Endothelial cell of umbilical vein (primary cell): ENCODE data around the gene CACNA2D3. TPM values are rescaled to one million over a fixed set of nuclear protein-coding genes. Genes with fewer than 3 reads are reported as not detected.

Source experiments
- BruUV-seq: library from RNA; stranded (reverse); fragments of 400-500 nt; replicated peaks from 2 replicates; lab custom pipeline; 2021; lab: Mats Ljungman, UMichigan
- CTCF ChIA-PET: fragments of 300-600, 350-600 bp; sonication (Branson Sonifier 250); formaldehyde crosslinking; loops from one replicate; lab custom pipeline; 2021; ENCODE audit warnings: antibody characterized with exemption, inconsistent platforms; lab: Charles Lee
- POLR2A ChIA-PET: fragments of 300-600, 350-600 bp; sonication (Branson Sonifier 250); formaldehyde crosslinking; loops from one replicate; lab custom pipeline; 2021; ENCODE audit warnings: antibody characterized with exemption, inconsistent platforms; lab: Charles Lee
- DNase-seq: peaks from one replicate; pipeline ENCODE4 v3.0.0-alpha.2; 2011; ENCODE audit warnings: low read depth, low spot score
- FAIRE-seq: peaks from 2 replicates; lab custom pipeline; 2011; peaks lifted over from hg19 to GRCh38; lab: Jason Lieb, UNC
- H2AFZ ChIP-seq: 2 replicates; pipeline ENCODE4 v1.6.0; 2012; ENCODE audit warnings: low read depth, low read length, control low read depth, inconsistent platforms
- H3K27ac ChIP-seq: 2 replicates; pipeline ENCODE4 v1.5.1; 2011; ENCODE audit warnings: low read depth, mild to moderate bottlenecking, control low read depth, low read length, moderate library complexity; ENCODE audit not compliant: insufficient read depth
- H3K27me3 ChIP-seq, 2 experiments: 2 replicates each; pipeline versions ENCODE4 v1.6.0 to v1.6.1; 2011; ENCODE audit warnings: low read length in 2 of 2, mixed read lengths in 1 of 2; ENCODE audit not compliant: control insufficient read depth in 2 of 2, insufficient read depth in 2 of 2
- H3K36me3 ChIP-seq, 2 experiments: 2 replicates in 1 of 2; 3 replicates in 1 of 2; pipeline ENCODE4 v1.5.1; 2011; ENCODE audit warnings: low read length in 2 of 2, mild to moderate bottlenecking in 1 of 2, moderate library complexity in 1 of 2; ENCODE audit not compliant: control insufficient read depth in 2 of 2, insufficient read depth in 2 of 2; ENCODE audit errors: extremely low read depth in 1 of 2
- H3K4me1 ChIP-seq: 3 replicates; pipeline ENCODE4 v1.5.1; 2011; ENCODE audit warnings: mild to moderate bottlenecking, low read length; ENCODE audit not compliant: control insufficient read depth, insufficient read depth; ENCODE audit errors: extremely low read depth
- H3K4me2 ChIP-seq: 2 replicates; pipeline ENCODE4 v1.6.1; 2011; ENCODE audit warnings: low read length, control low read depth, mixed read lengths; ENCODE audit not compliant: insufficient read depth
- H3K4me3 ChIP-seq, 3 experiments: fragments of 200-600 bp in 1 of 3; sonication (generic), shearing (Covaris generic) in 1 of 3; replicated peaks in 1 of 3; 2 replicates each; pipeline ENCODE4 v1.5.1; 2011 to 2016; ENCODE audit warnings: control low read depth in 3 of 3, low read length in 3 of 3, mild to moderate bottlenecking in 2 of 3, inconsistent platforms in 1 of 3, low read depth in 1 of 3, moderate library complexity in 1 of 3; ENCODE audit not compliant: insufficient read depth in 1 of 3
- H3K79me2 ChIP-seq: 2 replicates; pipeline ENCODE4 v1.6.0; 2012; ENCODE audit warnings: low read length, inconsistent platforms; ENCODE audit not compliant: control insufficient read depth, insufficient read depth
- H3K9ac ChIP-seq: replicated peaks from 2 replicates; pipeline ENCODE3; 2011; ENCODE audit warnings: low read length, control low read depth; ENCODE audit not compliant: insufficient read depth; ENCODE audit errors: extremely low read depth
- H3K9me1 ChIP-seq: replicated peaks from 3 replicates; pipeline ENCODE4 v1.6.0; 2011; ENCODE audit warnings: mild to moderate bottlenecking, low read length; ENCODE audit not compliant: control insufficient read depth, insufficient read depth; ENCODE audit errors: extremely low read depth
- H3K9me3 ChIP-seq: replicated peaks from 2 replicates; pipeline ENCODE4 v1.5.1; 2012; ENCODE audit warnings: low read length, inconsistent platforms; ENCODE audit not compliant: control insufficient read depth, insufficient read depth
- H4K20me1 ChIP-seq: replicated peaks from 2 replicates; pipeline ENCODE3; 2011; ENCODE audit warnings: mild to moderate bottlenecking, low read length; ENCODE audit not compliant: control insufficient read depth, insufficient read depth; ENCODE audit errors: extremely low read depth
- EZH2 ChIP-seq: IDR thresholded peaks from 2 replicates; pipeline ENCODE4 v1.6.1; 2012; ENCODE audit warnings: borderline replicate concordance, low read depth, mild to moderate bottlenecking, moderate library complexity, low read length, inconsistent platforms; ENCODE audit not compliant: severe bottlenecking
- FOS ChIP-seq: IDR thresholded peaks from 2 replicates; pipeline ENCODE4 v1.6.1; 2011; ENCODE audit warnings: mild to moderate bottlenecking, low read length, moderate library complexity, borderline replicate concordance; ENCODE audit not compliant: insufficient read depth
- GATA2 ChIP-seq: IDR thresholded peaks from 2 replicates; pipeline ENCODE4 v1.7.0; 2011; ENCODE audit warnings: low read depth, mild to moderate bottlenecking, moderate library complexity, mixed read lengths, low read length; ENCODE audit not compliant: insufficient read length, insufficient read depth
- JUN ChIP-seq: IDR thresholded peaks from 2 replicates; pipeline ENCODE4 v1.6.1; 2011; ENCODE audit warnings: borderline replicate concordance, low read depth; ENCODE audit not compliant: insufficient read length, insufficient read depth
- MYC ChIP-seq: IDR thresholded peaks from one replicate; pipeline ENCODE4 v1.6.1; 2011; ENCODE audit warnings: mild to moderate bottlenecking, low read depth, low read length
- POLR2A ChIP-seq: IDR thresholded peaks from 2 replicates; pipeline ENCODE4 v1.6.1; 2012; ENCODE audit warnings: low read depth, mild to moderate bottlenecking, control low read depth, low read length
- POLR2AphosphoS5 ChIP-seq: IDR thresholded peaks from 2 replicates; pipeline ENCODE4 v1.6.1; 2012; ENCODE audit warnings: low read depth, mild to moderate bottlenecking, control low read depth, low read length, moderate library complexity; ENCODE audit not compliant: insufficient read depth
- dilution Hi-C: fragments of 300-500 bp; cut with MboI; formaldehyde crosslinking; loops from one replicate; pipeline ENCODE4 v1.15.0; 2019; ENCODE audit warnings: low sequenced_read_pairs; ENCODE audit not compliant: extremely low pct_ligation_motif_present
- intact Hi-C: fragments of 100-400 bp; cut with micrococcal nuclease; formaldehyde crosslinking; loops from one replicate; pipeline ENCODE4 v1.10.0; 2022
- polyA plus RNA-seq, 4 experiments: library from polyadenylated mRNA; depleted of rRNA in 3 of 4; stranded (reverse) in 3 of 4; unstranded in 1 of 4; fragments of >200 nt; gene quantifications; 2 replicates each; pipeline versions ENCODE4 v1.2.1 to v1.2.3, GENCODE V29; 2011 to 2012; ENCODE audit warnings: missing spikeins in 1 of 4
- total RNA-seq: library from RNA; stranded (reverse); gene quantifications from 2 replicates; pipeline ENCODE4 v1.2.3, GENCODE V29; 2021
- TF ChIP-seq, protein P1 (sequence below), 2 donors: IDR thresholded peaks; 1 replicate in 1 of 2; 2 replicates in 1 of 2; pipeline ENCODE4 v1.5.1; 2011; ENCODE audit warnings: low read length in 2 of 2, mild to moderate bottlenecking in 2 of 2, moderate library complexity in 2 of 2, control low read depth in 1 of 2, inconsistent platforms in 1 of 2, low read depth in 1 of 2; ENCODE audit not compliant: insufficient read depth in 1 of 2; ENCODE audit errors: extremely low read depth in 1 of 2
- TF ChIP-seq, protein P2 (sequence below): IDR thresholded peaks from 2 replicates; pipeline ENCODE4 v1.6.1; 2011; ENCODE audit not compliant: insufficient read depth, insufficient read length

Gene CACNA2D3
- total and polyA plus RNA-seq, 2 donors (not counting 3 experiments of a cell fraction or from before 2014, with no cell fraction given): not detected

DNA sequence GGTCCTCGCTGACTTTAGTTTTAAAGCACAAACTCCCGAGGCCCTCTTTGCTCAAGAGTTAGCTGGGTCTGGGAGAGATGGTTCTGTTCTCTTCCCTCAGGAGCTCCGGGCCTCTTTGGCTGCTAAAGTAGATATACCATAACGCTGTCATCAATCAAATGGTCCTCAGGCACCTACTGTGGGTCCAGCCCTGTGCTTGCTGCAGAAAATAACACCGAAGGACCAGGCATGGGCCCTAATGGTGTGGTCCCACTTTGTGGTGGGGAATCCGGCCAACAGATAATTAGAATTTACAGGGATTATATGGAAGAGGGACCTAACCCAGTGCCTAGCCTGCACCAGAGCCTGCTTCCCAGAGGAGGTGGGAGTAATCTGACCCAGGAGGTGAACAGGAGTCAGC lies 458.1 kb downstream of the CACNA2D3 start:
- Histone ChIP-seq H3K4me2 (no peak overlapping the region), H3K36me3 (no peaks in the 10 kb centered on the region), H3K9ac (no peak overlapping the region), H4K20me1 (no peaks in the 10 kb centered on the region), H3K27me3 (no peaks in the 10 kb centered on the region), H3K79me2 (no peaks in the 10 kb centered on the region), H2AFZ (no peak overlapping the region), H3K27ac (no peak overlapping the region), H3K9me3 (peaks cover 5% of the 10 kb centered on the region), H3K4me3 (no peak overlapping the region), H3K4me1 (no peaks in the 10 kb centered on the region), H3K9me1 (no peaks in the 10 kb centered on the region)
- dilution Hi-C loops (no loop called here), intact Hi-C loops (no loop called here)
- TF ChIP-seq, protein P1, sequence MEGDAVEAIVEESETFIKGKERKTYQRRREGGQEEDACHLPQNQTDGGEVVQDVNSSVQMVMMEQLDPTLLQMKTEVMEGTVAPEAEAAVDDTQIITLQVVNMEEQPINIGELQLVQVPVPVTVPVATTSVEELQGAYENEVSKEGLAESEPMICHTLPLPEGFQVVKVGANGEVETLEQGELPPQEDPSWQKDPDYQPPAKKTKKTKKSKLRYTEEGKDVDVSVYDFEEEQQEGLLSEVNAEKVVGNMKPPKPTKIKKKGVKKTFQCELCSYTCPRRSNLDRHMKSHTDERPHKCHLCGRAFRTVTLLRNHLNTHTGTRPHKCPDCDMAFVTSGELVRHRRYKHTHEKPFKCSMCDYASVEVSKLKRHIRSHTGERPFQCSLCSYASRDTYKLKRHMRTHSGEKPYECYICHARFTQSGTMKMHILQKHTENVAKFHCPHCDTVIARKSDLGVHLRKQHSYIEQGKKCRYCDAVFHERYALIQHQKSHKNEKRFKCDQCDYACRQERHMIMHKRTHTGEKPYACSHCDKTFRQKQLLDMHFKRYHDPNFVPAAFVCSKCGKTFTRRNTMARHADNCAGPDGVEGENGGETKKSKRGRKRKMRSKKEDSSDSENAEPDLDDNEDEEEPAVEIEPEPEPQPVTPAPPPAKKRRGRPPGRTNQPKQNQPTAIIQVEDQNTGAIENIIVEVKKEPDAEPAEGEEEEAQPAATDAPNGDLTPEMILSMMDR (IDR thresholded peaks at IDR 0.05; ENCODE audit: extremely low read depth in 1 of 2, insufficient read depth in 1 of 2, low read depth in 1 of 2, low read length in 2 of 2): no peak
- TF ChIP-seq POLR2A: no peak
- TF ChIP-seq, protein P2, sequence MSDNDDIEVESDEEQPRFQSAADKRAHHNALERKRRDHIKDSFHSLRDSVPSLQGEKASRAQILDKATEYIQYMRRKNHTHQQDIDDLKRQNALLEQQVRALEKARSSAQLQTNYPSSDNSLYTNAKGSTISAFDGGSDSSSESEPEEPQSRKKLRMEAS: no peak
- no peak for TF ChIP-seq JUN
- TF ChIP-seq POLR2AphosphoS5: no peak
- TF ChIP-seq MYC: no peak
- TF ChIP-seq FOS: no peak
- no peak for TF ChIP-seq GATA2
- TF ChIP-seq EZH2: no peak
- ChIA-PET POLR2A (no interaction called here), CTCF (no interaction called here)
- DNase-seq (no peak), FAIRE-seq (no peak)
- no TSS peak for BruUV-seq
